Fibroblast of pulmonary artery (primary cell): Measurements from ENCODE around the gene NOD2.

Source experiments
- DNase-seq: peaks from one replicate; pipeline ENCODE4 v3.0.0-alpha.2; 2010; ENCODE audit warnings: low read depth
- H3K4me3 ChIP-seq: replicated peaks from 2 replicates; pipeline ENCODE4 v1.5.1; 2011; ENCODE audit warnings: low read depth, mild to moderate bottlenecking, control low read depth, low read length, moderate library complexity
- CTCF ChIP-seq: IDR thresholded peaks from 2 replicates; pipeline ENCODE4 v1.5.1; 2011; ENCODE audit warnings: mild to moderate bottlenecking, control low read depth, low read length, inconsistent platforms; ENCODE audit errors: missing control alignments

Gene NOD2

GRCh38 chr16:50722405-50722737 is 29.0 kb downstream of the NOD2 start:
- no peak for DNase-seq
- no peak overlapping the region for H3K4me3 ChIP-seq
- no peak for TF ChIP-seq CTCF

DNA sequence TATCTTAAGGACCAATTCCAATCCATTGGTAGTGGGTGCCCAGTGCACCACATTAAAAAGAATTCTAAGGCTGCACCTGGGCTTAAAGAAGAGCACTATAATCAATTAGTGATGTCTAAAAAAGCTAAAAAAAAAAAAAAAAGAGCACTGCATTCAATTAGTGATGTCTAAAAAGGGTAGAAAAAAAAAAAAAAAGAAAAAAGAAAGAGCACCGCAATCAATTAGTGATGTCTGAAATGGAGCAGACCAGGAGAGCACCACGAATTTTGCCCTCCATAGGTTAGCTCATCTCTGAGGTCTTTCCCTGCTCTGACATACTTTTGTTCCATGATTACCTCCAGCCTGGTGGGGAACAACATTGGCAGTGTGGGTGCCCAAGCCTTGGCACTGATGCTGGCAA is 29.6 kb downstream of the NOD2 start:
- no peak overlapping the region for H3K4me3 ChIP-seq
- DNase-seq: no peak
- no peak for TF ChIP-seq CTCF

- no peak overlapping the region for H3K4me3 ChIP-seq
- DNase-seq: peak; percentile 14
- no peak for TF ChIP-seq CTCF
These were observed 30.9 kb downstream of the NOD2 start for GRCh38 chr16:50724306-50724705.

- DNase-seq: no peak
- no peak overlapping the region for H3K4me3 ChIP-seq
- no peak for TF ChIP-seq CTCF
These were observed 38.0 kb downstream of the NOD2 start for GRCh38 chr16:50731130-50731988.

DNA sequence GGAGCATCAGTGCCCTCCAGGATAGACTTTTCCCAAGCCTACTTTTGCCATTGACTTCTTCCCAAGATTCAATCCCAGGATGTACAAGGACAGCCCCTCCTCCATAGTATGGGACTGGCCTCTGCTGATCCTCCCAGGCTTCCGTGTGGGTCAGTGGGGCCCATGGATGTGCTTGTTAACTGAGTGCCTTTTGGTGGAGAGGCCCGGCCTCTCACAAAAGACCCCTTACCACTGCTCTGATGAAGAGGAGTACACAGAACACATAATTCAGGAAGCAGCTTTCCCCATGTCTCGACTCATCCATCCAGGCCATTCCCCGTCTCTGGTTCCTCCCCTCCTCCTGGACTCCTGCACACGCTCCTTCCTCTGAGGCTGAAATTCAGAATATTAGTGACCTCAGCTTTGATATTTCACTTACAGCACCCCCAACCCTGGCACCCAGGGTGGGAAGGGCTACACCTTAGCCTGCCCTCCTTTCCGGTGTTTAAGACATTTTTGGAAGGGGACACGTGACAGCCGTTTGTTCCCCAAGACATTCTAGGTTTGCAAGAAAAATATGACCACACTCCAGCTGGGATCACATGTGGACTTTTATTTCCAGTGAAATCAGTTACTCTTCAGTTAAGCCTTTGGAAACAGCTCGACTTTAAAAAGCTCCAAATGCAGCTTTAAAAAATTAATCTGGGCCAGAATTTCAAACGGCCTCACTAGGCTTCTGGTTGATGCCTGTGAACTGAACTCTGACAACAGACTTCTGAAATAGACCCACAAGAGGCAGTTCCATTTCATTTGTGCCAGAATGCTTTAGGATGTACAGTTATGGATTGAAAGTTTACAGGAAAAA is 38.8 kb downstream of the NOD2 start:
- H3K4me3 ChIP-seq: no peak overlapping the region
- DNase-seq: no peak
- TF ChIP-seq CTCF: no peak

DNA sequence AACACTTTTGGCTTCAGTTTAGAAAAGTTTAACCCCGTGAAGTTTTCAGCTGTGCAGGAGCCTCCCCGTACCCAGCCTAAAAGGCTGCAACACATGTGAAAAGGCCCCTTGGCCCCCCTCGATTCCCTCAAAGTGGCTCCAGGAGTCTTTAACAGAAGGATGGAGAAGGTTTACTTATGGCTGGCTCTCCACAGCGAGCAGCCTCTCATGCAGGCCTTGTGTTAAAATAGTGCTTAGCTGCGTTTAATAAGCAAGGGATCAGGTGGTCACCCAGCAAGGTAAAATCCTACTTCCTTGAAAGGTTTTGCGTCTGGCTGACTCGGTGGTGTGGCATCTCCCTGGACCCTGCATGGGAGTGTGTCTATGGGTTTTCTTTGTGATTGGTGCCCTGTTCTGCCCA is 40.1 kb downstream of the NOD2 start:
- TF ChIP-seq CTCF: no peak
- no peak overlapping the region for H3K4me3 ChIP-seq
- DNase-seq: no peak
